Putamen (tissue), 1 donor: Measurements from ENCODE around the gene IL21R.
"Not testable (repeated sequence)": the region's sequence is repeated elsewhere in the genome, so short reads cannot be mapped to it uniquely, and the experiment has no call there.

Experiments used
- DNase-seq: peaks from one replicate; pipeline ENCODE4 v3.0.0-alpha.2; 2016; ENCODE audit warnings: low spot score

IL21R gene

GRCh38 chr16:27428026-27428785, 26.2 kb downstream of the IL21R start:
- no peak for DNase-seq

GRCh38 chr16:27429330-27429871, 27.4 kb downstream of the IL21R start:
- DNase-seq: no peak

GRCh38 chr16:27429981-27430441, 28.0 kb downstream of the IL21R start:
- no peak for DNase-seq

GRCh38 chr16:27430512-27430911, 28.5 kb downstream of the IL21R start:
- DNase-seq: no peak

GRCh38 chr16:27430923-27431484, 29.0 kb downstream of the IL21R start:
- DNase-seq: no peak

- DNase-seq: no peak
Observed at GRCh38 chr16:27431773-27432532, 30.0 kb downstream of the IL21R start.

- no peak for DNase-seq
Observed at GRCh38 chr16:27432558-27432957, 30.6 kb downstream of the IL21R start.

GRCh38 chr16:27433191-27433590, 31.2 kb downstream of the IL21R start:
- not testable (repeated sequence) for DNase-seq

GRCh38 chr16:27433636-27434035, 31.7 kb downstream of the IL21R start:
- DNase-seq: no peak

GRCh38 chr16:27434141-27435051, 32.4 kb downstream of the IL21R start:
- no peak for DNase-seq

- not testable (repeated sequence) for DNase-seq
Observed at GRCh38 chr16:27435146-27435545, 33.2 kb downstream of the IL21R start.

- no peak for DNase-seq
Observed at GRCh38 chr16:27436065-27436464, 34.1 kb downstream of the IL21R start.

GRCh38 chr16:27436921-27437650, 35.1 kb downstream of the IL21R start:
- DNase-seq: no peak

GRCh38 chr16:27437946-27438345, 36.0 kb downstream of the IL21R start:
- DNase-seq: no peak

- no peak for DNase-seq
Observed at GRCh38 chr16:27439271-27440018, 37.5 kb downstream of the IL21R start.

GRCh38 chr16:27441276-27441675, 39.3 kb downstream of the IL21R start:
- no peak for DNase-seq

GRCh38 chr16:27441998-27442397, 40.0 kb downstream of the IL21R start:
- DNase-seq: no peak

- no peak for DNase-seq
Observed at GRCh38 chr16:27444015-27444414, 42.0 kb downstream of the IL21R start.

GRCh38 chr16:27444470-27444869, 42.5 kb downstream of the IL21R start:
- DNase-seq: no peak

GRCh38 chr16:27445502-27446175, 43.7 kb downstream of the IL21R start:
- no peak for DNase-seq
